Measurements from ENCODE around the gene BCKDHB. TPM values are rescaled to one million over a fixed set of nuclear protein-coding genes. Genes with fewer than 3 reads are reported as not detected.

BCKDHB gene
- total and polyA plus RNA-seq, 2 donors (not counting 1 experiment from before 2014, with no cell fraction given): 9.6 to 20.1 TPM

DNA sequence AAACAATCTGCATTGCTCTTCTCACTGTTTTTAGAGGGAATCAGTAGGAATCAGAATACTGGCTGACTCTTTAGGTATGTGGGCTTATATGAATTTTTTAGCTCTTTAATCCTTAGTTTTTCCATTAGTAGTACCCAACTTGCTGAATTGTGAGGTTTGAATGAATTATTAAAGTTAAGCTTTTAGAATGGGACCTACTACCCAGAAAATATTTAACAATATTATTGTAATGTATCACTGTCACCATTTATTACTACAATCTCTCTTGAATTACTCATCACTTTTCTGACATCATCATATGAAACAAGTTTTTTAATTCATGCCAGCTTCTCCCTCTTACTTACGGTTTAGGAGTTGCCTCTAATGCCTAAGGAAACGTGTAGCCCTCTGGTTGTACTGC is 212.7 kb downstream of the BCKDHB start:
- Histone ChIP-seq H3K79me2 (ENCODE audit: control insufficient read depth, insufficient read depth, low read length) (no peaks in the 10 kb centered on the region), H3K4me3 (ENCODE audit: control extremely low read depth in 1 of 5, extremely low read depth in 1 of 5, insufficient read depth in 1 of 5, low read depth in 2 of 5, low read length in 4 of 5) (no peak overlapping the region), H3K4me2 (replicated peaks; ENCODE audit: low read depth, low read length, poor library complexity, severe bottlenecking) (no peak overlapping the region), H3K27ac (ENCODE audit: low read length in 2 of 2) (no peak overlapping the region), H3K9ac (ENCODE audit: low read length) (no peak overlapping the region), H2AFZ (ENCODE audit: insufficient read depth, low read depth, low read length, poor library complexity, severe bottlenecking) (no peak overlapping the region), H3K27me3 (replicated peaks in 1 of 4; ENCODE audit: control extremely low read depth in 1 of 4, control insufficient read depth in 3 of 4, insufficient read depth in 4 of 4, low read length in 3 of 4) (no peaks in the 10 kb centered on the region), H3K4me1 (ENCODE audit: control insufficient read depth in 2 of 2, insufficient read depth in 2 of 2, low read length in 2 of 2) (no peaks in the 10 kb centered on the region), H3K36me3 (replicated peaks in 1 of 2; ENCODE audit: control extremely low read depth in 1 of 2, control insufficient read depth in 1 of 2, extremely low read depth in 1 of 2, insufficient read depth in 2 of 2, low read length in 1 of 2) (no peaks in the 10 kb centered on the region), H3K9me3 (ENCODE audit: control extremely low read depth in 1 of 3, control insufficient read depth in 2 of 3, insufficient read depth in 1 of 3, low read length in 2 of 3) (peaks cover 0 to 7% (median 0%) of the 10 kb centered on the region in 3 donors), H4K20me1 (ENCODE audit: control insufficient read depth, insufficient read depth, low read length, poor library complexity, severe bottlenecking) (no peaks in the 10 kb centered on the region)
- no CpG with 5 or more reads among the region's 2 CpGs for WGBS (ENCODE audit: insufficient coverage)
- Mint-ChIP-seq H3K4me3 (no peak overlapping the region), H3K27ac (no peak overlapping the region), H3K9me3 (ENCODE audit: insufficient read depth) (no peaks in the 10 kb centered on the region), H3K27me3 (no peaks in the 10 kb centered on the region), H3K4me1 (no peaks in the 10 kb centered on the region)
- intact Hi-C loops (cut with micrococcal nuclease): no loop called here
- ATAC-seq (ENCODE audit: low read depth): no peak
- POLR2A ChIA-PET: no interaction called here
- TF ChIP-seq, protein P1, sequence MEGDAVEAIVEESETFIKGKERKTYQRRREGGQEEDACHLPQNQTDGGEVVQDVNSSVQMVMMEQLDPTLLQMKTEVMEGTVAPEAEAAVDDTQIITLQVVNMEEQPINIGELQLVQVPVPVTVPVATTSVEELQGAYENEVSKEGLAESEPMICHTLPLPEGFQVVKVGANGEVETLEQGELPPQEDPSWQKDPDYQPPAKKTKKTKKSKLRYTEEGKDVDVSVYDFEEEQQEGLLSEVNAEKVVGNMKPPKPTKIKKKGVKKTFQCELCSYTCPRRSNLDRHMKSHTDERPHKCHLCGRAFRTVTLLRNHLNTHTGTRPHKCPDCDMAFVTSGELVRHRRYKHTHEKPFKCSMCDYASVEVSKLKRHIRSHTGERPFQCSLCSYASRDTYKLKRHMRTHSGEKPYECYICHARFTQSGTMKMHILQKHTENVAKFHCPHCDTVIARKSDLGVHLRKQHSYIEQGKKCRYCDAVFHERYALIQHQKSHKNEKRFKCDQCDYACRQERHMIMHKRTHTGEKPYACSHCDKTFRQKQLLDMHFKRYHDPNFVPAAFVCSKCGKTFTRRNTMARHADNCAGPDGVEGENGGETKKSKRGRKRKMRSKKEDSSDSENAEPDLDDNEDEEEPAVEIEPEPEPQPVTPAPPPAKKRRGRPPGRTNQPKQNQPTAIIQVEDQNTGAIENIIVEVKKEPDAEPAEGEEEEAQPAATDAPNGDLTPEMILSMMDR (IDR thresholded peaks at IDR 0.05): no peak
- TF ChIP-seq EZH2 (IDR thresholded peaks at IDR 0.05; ENCODE audit: borderline replicate concordance, insufficient read depth, low read depth, low read length, poor library complexity, severe bottlenecking): no peak
- DNase-seq: no peak
- CTCF ChIA-PET: interaction anchor here (0.9 kb wide), 1 partner anchor 14 kb away, joined by 6 read pairs; no protein-coding TSS in a partner anchor

- no peak overlapping the region for H3K4me3 Mint-ChIP-seq
- no peak for TF ChIP-seq EZH2 (IDR thresholded peaks at IDR 0.05; ENCODE audit: borderline replicate concordance, insufficient read depth, low read depth, low read length, poor library complexity, severe bottlenecking)
- TF ChIP-seq, protein P1 (IDR thresholded peaks at IDR 0.05): no peak
- POLR2A ChIA-PET: no interaction called here
- Histone ChIP-seq H3K36me3 (replicated peaks in 1 of 2; ENCODE audit: control extremely low read depth in 1 of 2, control insufficient read depth in 1 of 2, extremely low read depth in 1 of 2, insufficient read depth in 2 of 2, low read length in 1 of 2) (no peaks in the 10 kb centered on the region), H4K20me1 (ENCODE audit: control insufficient read depth, insufficient read depth, low read length, poor library complexity, severe bottlenecking) (no peaks in the 10 kb centered on the region), H3K4me1 (ENCODE audit: control insufficient read depth in 2 of 2, insufficient read depth in 2 of 2, low read length in 2 of 2) (no peaks in the 10 kb centered on the region), H3K4me2 (replicated peaks; ENCODE audit: low read depth, low read length, poor library complexity, severe bottlenecking) (no peak overlapping the region), H3K9ac (ENCODE audit: low read length) (no peak overlapping the region), H3K79me2 (ENCODE audit: control insufficient read depth, insufficient read depth, low read length) (no peaks in the 10 kb centered on the region), H3K27me3 (replicated peaks in 1 of 4; ENCODE audit: control extremely low read depth in 1 of 4, control insufficient read depth in 3 of 4, insufficient read depth in 4 of 4, low read length in 3 of 4) (no peaks in the 10 kb centered on the region), H3K4me3 (ENCODE audit: control extremely low read depth in 1 of 5, extremely low read depth in 1 of 5, insufficient read depth in 1 of 5, low read depth in 2 of 5, low read length in 4 of 5) (no peak overlapping the region), H3K9me3 (ENCODE audit: control extremely low read depth in 1 of 3, control insufficient read depth in 2 of 3, insufficient read depth in 1 of 3, low read length in 2 of 3) (no peaks in the 10 kb centered on the region), H3K27ac (ENCODE audit: low read length in 2 of 2) (no peak overlapping the region), H2AFZ (ENCODE audit: insufficient read depth, low read depth, low read length, poor library complexity, severe bottlenecking) (no peak overlapping the region)
- no peaks in the 10 kb centered on the region for H3K9me3 Mint-ChIP-seq (ENCODE audit: insufficient read depth)
- DNase-seq: no peak
- no peaks in the 10 kb centered on the region for H3K27me3 Mint-ChIP-seq
- WGBS (ENCODE audit: insufficient coverage): no CpG with 5 or more reads among the region's 2 CpGs
- H3K4me1 Mint-ChIP-seq: no peaks in the 10 kb centered on the region
- intact Hi-C loops (cut with micrococcal nuclease): no loop called here
- CTCF ChIA-PET: no interaction called here
- no peak overlapping the region for H3K27ac Mint-ChIP-seq
- ATAC-seq (ENCODE audit: low read depth): no peak
Measured at GRCh38 chr6:80321011-80321410, 214.5 kb downstream of the BCKDHB start.

Measured in B cell (primary cell).